ENCODE results near the gene TXNDC8. TPM values are rescaled to one million over a fixed set of nuclear protein-coding genes. Genes with fewer than 3 reads are reported as not detected.
A peak's percentile ranks its signal among the peaks of the same experiment; 100 is the strongest.

The TXNDC8 gene
- polyA plus RNA-seq, 1 donor, result not detected

GRCh38 chr9:110283751-110284150 is 53.9 kb downstream of the TXNDC8 start:
- Histone ChIP-seq H3K27me3 (ENCODE audit: control insufficient read depth, insufficient read depth, low read length) (no peaks in the 10 kb centered on the region), H3K4me3 (ENCODE audit: low read length) (no peak overlapping the region), H3K9me3 (ENCODE audit: control insufficient read depth, low read depth, low read length) (no peaks in the 10 kb centered on the region), H3K4me1 (ENCODE audit: control insufficient read depth, insufficient read depth, low read length) (peaks cover 27% of the 10 kb centered on the region), H3K36me3 (ENCODE audit: control insufficient read depth, insufficient read depth, low read length) (no peaks in the 10 kb centered on the region), H3K27ac (ENCODE audit: low read length) (peak overlapping the region; percentile 88)
- no CpG with 5 or more reads among the region's 1 CpG for WGBS (ENCODE audit: insufficient coverage, low lambda C conversion rate)
- peak; percentile 61 to 94 for DNase-seq

DNA sequence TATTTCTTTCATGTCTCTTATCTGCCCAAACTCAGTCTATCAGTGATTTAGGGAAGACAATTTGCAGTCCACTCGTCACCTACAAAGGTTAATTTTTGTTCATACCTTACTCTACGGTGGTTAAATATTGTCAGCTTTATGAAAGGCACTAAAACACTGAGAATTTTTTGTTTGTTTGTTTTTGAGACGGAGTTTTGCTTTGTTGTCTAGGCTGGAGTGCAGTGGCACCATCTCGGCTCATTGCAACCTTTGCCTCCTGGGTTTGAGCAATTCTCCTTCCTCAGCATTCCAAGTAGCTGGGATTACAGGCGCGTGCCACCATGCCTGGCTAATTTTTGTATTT is 55.0 kb downstream of the TXNDC8 start:
- Histone ChIP-seq H3K27ac (ENCODE audit: low read length) (peak overlapping the region; percentile 88), H3K36me3 (ENCODE audit: control insufficient read depth, insufficient read depth, low read length) (no peaks in the 10 kb centered on the region), H3K4me1 (ENCODE audit: control insufficient read depth, insufficient read depth, low read length) (peaks cover 27% of the 10 kb centered on the region), H3K4me3 (ENCODE audit: low read length) (no peak overlapping the region), H3K9me3 (ENCODE audit: control insufficient read depth, low read depth, low read length) (no peaks in the 10 kb centered on the region), H3K27me3 (ENCODE audit: control insufficient read depth, insufficient read depth, low read length) (no peaks in the 10 kb centered on the region)
- WGBS (ENCODE audit: insufficient coverage, low lambda C conversion rate), result 14% methylated on average over 1 of the region's 6 CpGs
- peak; percentile 39 to 72 for DNase-seq

GRCh38 chr9:110282018-110282738 is 55.5 kb downstream of the TXNDC8 start:
- Histone ChIP-seq H3K9me3 (ENCODE audit: control insufficient read depth, low read depth, low read length) (no peaks in the 10 kb centered on the region), H3K4me3 (ENCODE audit: low read length) (no peak overlapping the region), H3K27me3 (ENCODE audit: control insufficient read depth, insufficient read depth, low read length) (no peaks in the 10 kb centered on the region), H3K4me1 (ENCODE audit: control insufficient read depth, insufficient read depth, low read length) (peaks cover 27% of the 10 kb centered on the region), H3K27ac (ENCODE audit: low read length) (peak overlapping the region; percentile 88), H3K36me3 (ENCODE audit: control insufficient read depth, insufficient read depth, low read length) (no peaks in the 10 kb centered on the region)
- WGBS (ENCODE audit: insufficient coverage, low lambda C conversion rate), result 33% methylated on average over 2 of the region's 4 CpGs
- peak; percentile 71 to 88 for DNase-seq

GRCh38 chr9:110278080-110278707 is 59.5 kb downstream of the TXNDC8 start:
- H3K9me3 ChIP-seq (ENCODE audit: control insufficient read depth, low read depth, low read length), result no peaks in the 10 kb centered on the region
- no peaks in the 10 kb centered on the region for H3K27me3 ChIP-seq (ENCODE audit: control insufficient read depth, insufficient read depth, low read length)
- peaks cover 22% of the 10 kb centered on the region for H3K4me1 ChIP-seq (ENCODE audit: control insufficient read depth, insufficient read depth, low read length)
- DNase-seq, result no peak
- H3K36me3 ChIP-seq (ENCODE audit: control insufficient read depth, insufficient read depth, low read length), result no peaks in the 10 kb centered on the region
- no peak overlapping the region for H3K27ac ChIP-seq (ENCODE audit: low read length)
- no peak overlapping the region for H3K4me3 ChIP-seq (ENCODE audit: low read length)
- WGBS (ENCODE audit: insufficient coverage, low lambda C conversion rate), result no CpG with 5 or more reads among the region's 3 CpGs

GRCh38 chr9:110276781-110277180 is 60.9 kb downstream of the TXNDC8 start:
- WGBS (ENCODE audit: insufficient coverage, low lambda C conversion rate), result no CpG with 5 or more reads among the region's 3 CpGs
- no peaks in the 10 kb centered on the region for H3K27me3 ChIP-seq (ENCODE audit: control insufficient read depth, insufficient read depth, low read length)

DNA sequence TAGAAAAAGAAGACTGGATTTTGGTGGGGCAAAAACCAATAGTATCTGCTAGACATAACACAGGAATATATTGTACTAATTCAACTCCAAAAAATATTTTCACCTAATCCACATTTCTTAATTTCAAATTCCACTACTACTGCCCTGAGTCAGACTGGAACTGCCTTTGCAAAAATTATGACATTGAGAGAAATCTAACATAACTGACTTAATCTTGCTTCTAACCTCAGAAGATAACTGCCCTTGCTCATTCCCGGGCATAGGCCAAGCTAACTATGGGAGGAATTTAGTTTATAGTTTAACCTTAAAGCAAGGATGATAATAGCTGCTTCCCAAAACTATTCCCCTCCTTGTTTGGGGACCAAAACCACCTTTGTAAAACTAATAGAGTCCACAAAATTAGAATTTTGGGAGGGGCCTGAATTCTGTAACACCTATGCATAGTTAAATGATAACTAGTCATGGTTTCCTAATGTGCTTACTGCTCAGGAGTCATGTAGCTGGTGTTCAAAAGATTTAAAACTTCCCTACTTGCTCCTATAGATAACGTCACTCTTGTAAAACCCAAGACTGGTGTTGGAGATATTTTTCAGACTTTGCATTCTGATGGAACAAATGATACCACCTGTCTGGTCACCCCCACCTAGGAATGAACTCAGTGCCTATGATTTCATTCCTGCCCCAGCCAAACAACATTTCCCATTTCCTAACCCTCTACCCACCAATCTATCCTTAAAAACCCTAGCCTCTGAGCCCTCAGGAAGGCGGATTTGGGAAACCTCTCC is 67.3 kb downstream of the TXNDC8 start:
- Histone ChIP-seq H3K4me3 (ENCODE audit: low read length) (no peak overlapping the region), H3K27me3 (ENCODE audit: control insufficient read depth, insufficient read depth, low read length) (no peaks in the 10 kb centered on the region), H3K27ac (ENCODE audit: low read length) (no peak overlapping the region), H3K9me3 (ENCODE audit: control insufficient read depth, low read depth, low read length) (no peaks in the 10 kb centered on the region), H3K4me1 (ENCODE audit: control insufficient read depth, insufficient read depth, low read length) (no peaks in the 10 kb centered on the region), H3K36me3 (ENCODE audit: control insufficient read depth, insufficient read depth, low read length) (no peaks in the 10 kb centered on the region)
- peak in 1 of 2 donors; percentile 11 for DNase-seq
- no CpG with 5 or more reads among the region's 3 CpGs for WGBS (ENCODE audit: insufficient coverage, low lambda C conversion rate)

More at GRCh38 chr9:110276781-110277180, 60.9 kb downstream of the TXNDC8 start:
- Histone ChIP-seq H3K4me3 (ENCODE audit: low read length) (no peak overlapping the region), H3K36me3 (ENCODE audit: control insufficient read depth, insufficient read depth, low read length) (no peaks in the 10 kb centered on the region), H3K9me3 (ENCODE audit: control insufficient read depth, low read depth, low read length) (no peaks in the 10 kb centered on the region), H3K4me1 (ENCODE audit: control insufficient read depth, insufficient read depth, low read length) (peaks cover 10% of the 10 kb centered on the region), H3K27ac (ENCODE audit: low read length) (no peak overlapping the region)
- DNase-seq, result no peak

- Histone ChIP-seq H3K27me3 (ENCODE audit: control insufficient read depth, insufficient read depth, low read length) (no peaks in the 10 kb centered on the region), H3K4me1 (ENCODE audit: control insufficient read depth, insufficient read depth, low read length) (no peaks in the 10 kb centered on the region), H3K9me3 (ENCODE audit: control insufficient read depth, low read depth, low read length) (no peaks in the 10 kb centered on the region), H3K27ac (ENCODE audit: low read length) (no peak overlapping the region), H3K4me3 (ENCODE audit: low read length) (no peak overlapping the region), H3K36me3 (ENCODE audit: control insufficient read depth, insufficient read depth, low read length) (no peaks in the 10 kb centered on the region)
- WGBS (ENCODE audit: insufficient coverage, low lambda C conversion rate), result no CpG with 5 or more reads among the region's 1 CpG
- DNase-seq, result no peak
These were observed 70.9 kb downstream of the TXNDC8 start for GRCh38 chr9:110266795-110267194.

DNA sequence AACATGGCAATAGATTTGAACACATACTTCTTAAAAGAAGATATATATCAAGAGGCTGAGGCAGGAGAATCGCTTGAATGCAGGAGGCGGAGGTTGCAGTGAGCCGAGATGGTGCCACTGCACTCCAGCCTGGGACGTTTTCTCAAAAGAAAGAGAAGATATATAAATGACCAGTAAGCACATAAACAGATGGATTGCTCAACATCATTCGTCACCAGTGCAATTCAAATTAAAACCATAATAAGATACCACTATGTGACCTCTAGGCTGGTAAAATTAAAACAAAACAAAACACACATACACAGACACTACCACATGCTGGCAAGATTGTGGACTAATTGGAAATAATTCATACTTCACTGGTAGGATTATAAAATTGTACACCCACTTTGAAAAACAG is 76.0 kb downstream of the TXNDC8 start:
- Histone ChIP-seq H3K27ac (ENCODE audit: low read length) (no peak overlapping the region), H3K27me3 (ENCODE audit: control insufficient read depth, insufficient read depth, low read length) (no peaks in the 10 kb centered on the region), H3K4me3 (ENCODE audit: low read length) (no peak overlapping the region), H3K36me3 (ENCODE audit: control insufficient read depth, insufficient read depth, low read length) (no peaks in the 10 kb centered on the region), H3K9me3 (ENCODE audit: control insufficient read depth, low read depth, low read length) (no peaks in the 10 kb centered on the region), H3K4me1 (ENCODE audit: control insufficient read depth, insufficient read depth, low read length) (peaks cover 24% of the 10 kb centered on the region)
- no CpG with 5 or more reads among the region's 5 CpGs for WGBS (ENCODE audit: insufficient coverage, low lambda C conversion rate)
- no peak for DNase-seq

DNA sequence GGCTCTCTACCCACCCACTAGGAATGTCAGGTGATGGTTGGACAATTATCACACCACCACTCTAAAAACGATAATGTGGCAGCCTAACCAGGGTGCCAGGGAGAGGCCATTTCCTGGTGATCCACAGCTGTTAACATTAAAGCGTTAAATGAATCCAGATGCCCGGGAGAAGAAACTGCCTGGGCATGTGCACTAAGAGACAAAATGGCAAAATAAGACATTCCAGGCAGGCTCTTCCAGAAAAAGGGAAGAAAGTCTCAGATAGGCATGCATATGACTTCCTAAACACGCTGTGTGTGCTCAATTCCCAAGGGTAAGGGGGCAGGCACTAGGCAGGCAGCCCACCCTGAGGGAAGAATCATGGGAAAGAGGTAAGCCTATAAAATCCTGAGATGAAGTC is 76.8 kb downstream of the TXNDC8 start:
- Histone ChIP-seq H3K36me3 (ENCODE audit: control insufficient read depth, insufficient read depth, low read length) (no peaks in the 10 kb centered on the region), H3K27ac (ENCODE audit: low read length) (no peak overlapping the region), H3K27me3 (ENCODE audit: control insufficient read depth, insufficient read depth, low read length) (no peaks in the 10 kb centered on the region), H3K4me1 (ENCODE audit: control insufficient read depth, insufficient read depth, low read length) (peaks cover 24% of the 10 kb centered on the region), H3K9me3 (ENCODE audit: control insufficient read depth, low read depth, low read length) (no peaks in the 10 kb centered on the region), H3K4me3 (ENCODE audit: low read length) (no peak overlapping the region)
- no CpG with 5 or more reads among the region's 4 CpGs for WGBS (ENCODE audit: insufficient coverage, low lambda C conversion rate)
- no peak for DNase-seq

- no peak for DNase-seq
- WGBS (ENCODE audit: insufficient coverage, low lambda C conversion rate), result no CpG with 5 or more reads among the region's 2 CpGs
- H3K27ac ChIP-seq (ENCODE audit: low read length), result peak overlapping the region; percentile 4
- no peaks in the 10 kb centered on the region for H3K36me3 ChIP-seq (ENCODE audit: control insufficient read depth, insufficient read depth, low read length)
- no peaks in the 10 kb centered on the region for H3K9me3 ChIP-seq (ENCODE audit: control insufficient read depth, low read depth, low read length)
- peaks cover 28% of the 10 kb centered on the region for H3K4me1 ChIP-seq (ENCODE audit: control insufficient read depth, insufficient read depth, low read length)
- H3K27me3 ChIP-seq (ENCODE audit: control insufficient read depth, insufficient read depth, low read length), result no peaks in the 10 kb centered on the region
- H3K4me3 ChIP-seq (ENCODE audit: low read length), result no peak overlapping the region
These were observed 78.1 kb downstream of the TXNDC8 start for GRCh38 chr9:110259566-110259965.

Measured in large intestine (tissue), 3 donors.